Medulla oblongata (tissue), 1 donor: ENCODE measurements around the gene RPLP1.

ENCODE experiments used
- DNase-seq: peaks from one replicate; pipeline ENCODE4 v3.0.0-alpha.2; 2015; ENCODE audit errors: extremely low spot score

RPLP1 gene

DNA sequence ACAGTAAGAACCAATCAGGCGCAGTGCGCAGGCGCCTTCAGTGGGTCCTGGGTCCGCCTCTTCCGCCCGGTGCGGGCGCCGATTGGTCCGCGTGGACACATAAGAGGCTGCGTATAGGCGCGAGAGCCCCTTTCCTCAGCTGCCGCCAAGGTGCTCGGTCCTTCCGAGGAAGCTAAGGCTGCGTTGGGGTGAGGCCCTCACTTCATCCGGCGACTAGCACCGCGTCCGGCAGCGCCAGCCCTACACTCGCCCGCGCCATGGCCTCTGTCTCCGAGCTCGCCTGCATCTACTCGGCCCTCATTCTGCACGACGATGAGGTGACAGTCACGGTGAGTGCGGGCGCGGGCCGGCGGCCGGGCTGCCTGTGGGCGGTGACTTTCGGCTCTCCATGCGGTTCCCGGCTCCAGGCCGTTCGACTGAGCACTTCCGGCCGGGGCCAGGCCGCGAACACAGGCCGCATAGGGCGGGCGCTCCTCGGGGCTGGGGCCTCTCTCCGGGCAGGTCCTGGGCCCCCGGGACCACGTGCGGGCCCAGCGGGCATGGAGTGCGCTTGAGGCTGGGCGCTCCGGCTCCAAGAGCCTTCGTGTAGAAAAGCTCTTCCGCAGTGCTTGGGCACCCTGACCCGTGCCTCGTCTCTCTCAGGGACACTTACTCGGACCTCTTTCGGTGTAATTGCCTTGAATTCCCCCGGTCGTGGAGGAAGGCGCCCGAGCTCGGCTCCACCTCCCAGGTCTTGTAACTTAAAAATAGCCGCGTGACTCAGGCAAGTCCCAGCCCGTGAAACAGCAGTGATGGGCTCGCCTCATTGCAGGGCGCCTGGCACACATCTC lies at the start of gene RPLP1:
TSS of gene RPLP1 (plus strand) at position 127 of the 830 bp plus-strand sequence. CDS start at position 258, 131 bp downstream.
- DNase-seq, result peak; percentile 98

- no peak for DNase-seq
Measured at GRCh38 chr15:69403594-69403993, 49.0 kb upstream of the RPLP1 start.

GRCh38 chr15:69405110-69405509 lies 47.5 kb upstream of the RPLP1 start:
- DNase-seq, result no peak

- DNase-seq, result no peak
Measured at GRCh38 chr15:69407719-69408400, 44.8 kb upstream of the RPLP1 start.

- no peak for DNase-seq
Measured at GRCh38 chr15:69408841-69409240, 43.8 kb upstream of the RPLP1 start.

- no peak for DNase-seq
Measured at GRCh38 chr15:69410248-69410874, 42.3 kb upstream of the RPLP1 start.

DNA sequence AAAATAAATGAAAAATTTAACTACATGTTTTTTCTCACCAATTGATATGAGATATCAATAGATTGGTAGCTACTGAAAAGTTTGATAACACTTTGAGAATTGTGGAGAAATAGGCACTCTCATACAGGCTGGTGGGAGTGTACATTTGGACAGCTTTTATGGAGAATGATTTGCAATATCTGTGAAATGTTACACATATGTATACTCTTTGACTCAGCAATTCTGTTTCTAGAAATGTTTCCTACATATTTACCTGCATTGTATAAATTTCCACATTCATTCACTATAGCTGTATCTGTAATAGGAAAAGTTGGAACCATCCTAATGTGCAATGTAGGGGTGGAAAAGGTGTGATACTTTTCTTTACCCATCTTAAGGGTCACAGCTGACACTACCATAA lies 40.3 kb upstream of the RPLP1 start:
- no peak for DNase-seq

- no peak for DNase-seq
Measured at GRCh38 chr15:69412701-69413100, 39.9 kb upstream of the RPLP1 start.

- peak; percentile 89 for DNase-seq
Measured at GRCh38 chr15:69413822-69414700, 38.6 kb upstream of the RPLP1 start, which contains the start of gene KIF23. TSS of gene KIF23 (plus strand) at chr15:69414349. CDS start at chr15:69414466, 117 bp downstream.

GRCh38 chr15:69414701-69415167 lies 37.9 kb upstream of the RPLP1 start:
- DNase-seq, result no peak

DNA sequence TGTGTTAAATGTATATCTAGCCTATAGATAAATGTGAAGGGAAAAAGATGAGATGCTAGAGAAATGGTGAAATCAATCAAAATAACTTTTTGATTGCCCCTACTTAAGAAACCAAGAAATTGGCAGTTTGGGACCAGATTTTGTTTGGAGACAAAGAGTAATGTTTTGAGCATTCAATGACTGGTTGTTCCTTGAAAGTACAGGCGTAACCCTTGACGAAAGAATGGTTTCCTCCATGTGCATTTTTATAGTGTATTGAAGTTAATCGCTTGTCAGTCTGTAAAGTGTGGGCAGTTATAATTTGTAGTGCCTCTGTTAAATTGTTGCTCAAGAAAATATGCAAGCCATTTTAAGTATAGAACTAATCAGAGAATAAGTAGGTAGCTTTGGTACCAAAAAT lies 37.2 kb upstream of the RPLP1 start:
- no peak for DNase-seq

DNA sequence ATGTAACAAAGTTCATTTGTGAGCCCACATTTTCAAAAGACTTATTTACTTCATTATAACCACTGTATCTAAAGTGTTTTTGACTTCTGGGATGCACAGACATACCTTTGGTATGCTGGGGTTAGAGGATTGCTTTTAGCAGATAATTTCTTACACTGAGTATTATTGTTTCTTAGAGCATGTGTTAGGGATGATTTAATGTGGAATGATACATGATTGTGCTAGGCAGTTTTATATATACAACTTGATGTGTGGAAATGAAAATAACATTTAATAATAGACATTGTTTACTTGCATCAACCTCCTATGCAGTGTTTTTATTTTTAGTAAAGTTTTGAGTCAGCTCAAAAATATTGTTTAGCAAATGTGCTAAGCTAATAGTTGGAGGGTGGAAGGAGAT lies 35.0 kb upstream of the RPLP1 start:
- no peak for DNase-seq

GRCh38 chr15:69421498-69421897 lies 31.1 kb upstream of the RPLP1 start:
- DNase-seq, result no peak

- no peak for DNase-seq
Measured at GRCh38 chr15:69422336-69422895, 30.2 kb upstream of the RPLP1 start.

GRCh38 chr15:69424001-69424400 lies 28.6 kb upstream of the RPLP1 start:
- DNase-seq, result no peak

GRCh38 chr15:69424748-69425413 lies 27.7 kb upstream of the RPLP1 start:
- DNase-seq, result no peak

DNA sequence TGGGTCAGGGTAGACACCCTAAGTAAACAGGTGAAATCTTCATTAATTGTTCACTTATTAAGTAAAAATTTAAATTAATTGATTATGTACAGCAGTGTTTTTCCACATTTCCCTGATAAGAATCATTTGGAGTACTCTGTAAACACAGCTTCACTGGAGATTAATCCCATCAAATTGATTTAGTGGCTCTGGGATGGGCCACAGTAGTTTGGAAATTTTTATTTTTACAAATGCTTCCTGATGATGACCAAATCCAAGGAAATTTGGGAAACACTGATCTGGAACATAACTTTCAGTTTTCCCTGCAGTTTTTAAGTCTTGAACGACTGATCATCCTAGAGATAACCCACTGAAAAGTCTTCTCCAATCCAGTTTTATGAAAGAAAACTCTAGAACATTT lies 18.8 kb upstream of the RPLP1 start:
- DNase-seq, result no peak

GRCh38 chr15:69434238-69434637 lies 18.4 kb upstream of the RPLP1 start:
- no peak for DNase-seq

GRCh38 chr15:69434679-69435078 lies 17.9 kb upstream of the RPLP1 start:
- DNase-seq, result no peak

DNA sequence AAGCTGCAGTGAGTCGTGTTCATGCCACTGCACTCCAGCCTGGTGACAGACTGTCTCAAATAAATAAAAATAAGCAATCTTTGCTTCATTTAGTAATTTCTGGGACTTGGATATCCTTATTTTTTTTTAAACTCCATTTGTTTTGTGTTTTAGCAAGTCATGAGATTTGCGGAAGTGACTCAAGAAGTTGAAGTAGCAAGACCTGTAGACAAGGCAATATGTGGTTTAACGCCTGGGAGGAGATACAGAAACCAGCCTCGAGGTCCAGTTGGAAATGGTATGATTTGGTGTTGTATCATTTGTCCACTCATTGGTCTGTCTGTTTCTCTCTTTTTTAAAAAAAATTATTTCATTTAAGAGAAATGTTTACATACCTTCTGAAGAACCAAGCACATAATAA lies 16.6 kb upstream of the RPLP1 start:
- no peak for DNase-seq

DNA sequence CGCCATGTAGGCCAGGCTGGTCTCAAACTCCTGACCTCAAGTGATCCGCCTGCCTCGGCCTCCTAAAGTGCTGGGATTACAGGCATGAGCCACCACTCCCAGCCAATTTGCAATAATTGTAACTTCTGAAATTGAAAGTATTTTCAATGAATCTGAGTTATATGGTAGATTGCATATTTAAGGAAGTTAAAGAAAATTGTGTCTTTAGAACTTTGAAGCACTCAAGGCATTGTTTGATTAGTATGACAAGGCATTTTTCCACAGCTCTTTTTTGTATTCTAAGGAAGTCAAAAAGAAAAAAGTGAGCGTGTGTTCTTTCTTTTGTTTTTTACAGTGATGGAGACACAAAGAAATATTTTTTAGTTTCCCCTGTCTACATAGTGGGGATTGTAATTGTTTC lies 15.7 kb upstream of the RPLP1 start:
- DNase-seq, result no peak
